Psoas muscle (tissue), 8 donors: ENCODE measurements around the gene TBC1D22A. TPM values are rescaled to one million over a fixed set of nuclear protein-coding genes. Genes with fewer than 3 reads are reported as not detected.

Experiments
- ATAC-seq, 4 donors: fragments of 200-7000 bp; cut with Tn5 transposase; one replicate each; pipeline ENCODE4 v1.9.1; 2020; ENCODE audit warnings: moderate library complexity in 3 of 4, mild to moderate bottlenecking in 2 of 4
- DNase-seq, 2 donors: peaks; one replicate each; pipeline ENCODE4 v3.0.0-alpha.2; 2020
- H3K27ac ChIP-seq: fragments of 200-600 bp; one replicate; pipeline ENCODE4 v1.8.0; 2022
- H3K27me3 ChIP-seq, 3 donors: fragments of 200-600 bp in 1 of 3; one replicate each; pipeline versions ENCODE4 v1.6.1 to v1.8.0; 2013 to 2022; ENCODE audit warnings: low read length in 2 of 3, mild to moderate bottlenecking in 2 of 3, moderate library complexity in 1 of 3; ENCODE audit not compliant: insufficient read depth in 3 of 3
- H3K36me3 ChIP-seq, 2 donors: fragments of 200-600 bp in 1 of 2; one replicate each; pipeline versions ENCODE4 v1.6.1 to v1.8.0; 2013 to 2022; ENCODE audit warnings: low read depth in 1 of 2, mild to moderate bottlenecking in 1 of 2, moderate library complexity in 1 of 2; ENCODE audit not compliant: insufficient read depth in 1 of 2
- H3K4me1 ChIP-seq: fragments of 200-600 bp; one replicate; pipeline ENCODE4 v1.8.0; 2022
- H3K4me3 ChIP-seq: fragments of 200-600 bp; one replicate; pipeline ENCODE4 v1.8.0; 2022; ENCODE audit warnings: mild to moderate bottlenecking
- H3K9me3 ChIP-seq: fragments of 200-600 bp; one replicate; pipeline ENCODE4 v1.8.0; 2022
- WGBS, 3 donors: extraction: QIAGEN DNeasy Blood & Tissue Kit; methylation state at CpG; one replicate each; pipeline versions ENCODE4 v1.1.6 to v1.1.7; 2013; 5-methylcytosine and 5-hydroxymethylcytosine counted together
- intact Hi-C, 2 donors: fragments of 100-400 bp; cut with DNase I; formaldehyde crosslinking; loops; one replicate each; pipeline versions ENCODE4 v1.11.0 to v1.14.2; 2022
- polyA plus RNA-seq, 3 donors: library from polyadenylated mRNA; stranded (reverse); fragments of 200-250 nt; gene quantifications; one replicate each; pipeline ENCODE4 v1.2.3, GENCODE V29; 2013
- total RNA-seq, 4 donors: library from RNA; stranded (reverse); fragmentation: NEBNext Ultra II Directional in 2 of 4; extraction: Animal tissue kit (Norgen Biotek cat#: 25700) in 2 of 4; gene quantifications; one replicate each; pipeline versions ENCODE4 v1.2.1 to v1.2.4, GENCODE V29; 2021 to 2023
- TF ChIP-seq, protein P1 (sequence below): fragments of 200-600 bp; IDR thresholded peaks from one replicate; pipeline ENCODE4 v1.8.0; 2022; ENCODE audit warnings: antibody characterized with exemption
- donor health status: healthy with polysubstance abuse.
- donor health status: DM: no; HTN: no; CAD: no; lungs with moderate emphysema.
- donor health status: Bipolar disorder and iron deficiency.
- donor health status: healthy.
- donor health status: DM: yes; HTN: yes; CAD: no.
- donor health status: DM: no; HTN: no; CAD: no.
- donor health status: DM: no; HTN: no; CAD: no.
- donor health status: DM: yes; HTN: yes; CAD: no.

Gene TBC1D22A
- total and polyA plus RNA-seq, 7 donors, result 11.7 to 25.0 (median 18.9) TPM

- 93 to 95% (median 93%) methylated on average over 11 of the region's 11 CpGs for WGBS, 3 donors
These were observed 115.9 kb downstream of the TBC1D22A start for GRCh38 chr22:46878191-46878948.

DNA sequence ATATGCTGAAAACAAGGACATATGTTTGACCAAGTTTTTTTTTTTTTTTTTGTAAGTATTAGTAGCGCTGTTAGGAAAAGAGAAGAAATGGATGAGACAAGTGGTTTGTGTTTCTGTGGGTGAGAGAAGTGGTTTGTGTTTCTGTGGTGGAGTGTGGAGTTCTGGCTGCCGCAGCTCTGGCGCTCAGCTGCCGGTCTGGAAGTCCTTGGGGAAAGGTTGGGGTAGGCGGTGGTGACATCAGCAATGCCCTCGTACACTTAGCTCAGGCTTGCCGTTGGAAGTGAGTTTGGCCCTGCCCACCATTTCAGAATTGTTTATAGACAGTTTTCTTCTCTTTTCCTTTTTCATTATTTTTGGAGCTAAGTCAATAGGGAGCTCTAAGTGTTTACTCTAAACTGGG, 116.6 kb downstream of the TBC1D22A start:
- no peak overlapping the region for H3K4me3 ChIP-seq
- DNase-seq, result no peak
- intact Hi-C loops, result loop anchor here in 1 of 2 donors (10.0 kb wide), 1 partner anchor 46 kb away; no protein-coding TSS in a partner anchor
- H3K27ac ChIP-seq, result no peak overlapping the region
- no peaks in the 10 kb centered on the region for H3K9me3 ChIP-seq
- H3K4me1 ChIP-seq, result no peaks in the 10 kb centered on the region
- H3K36me3 ChIP-seq, result no peaks in the 10 kb centered on the region
- WGBS, 3 donors, result 70 to 79% (median 73%) methylated on average over 7 of the region's 7 CpGs
- no peaks in the 10 kb centered on the region for H3K27me3 ChIP-seq
- TF ChIP-seq, protein P1, sequence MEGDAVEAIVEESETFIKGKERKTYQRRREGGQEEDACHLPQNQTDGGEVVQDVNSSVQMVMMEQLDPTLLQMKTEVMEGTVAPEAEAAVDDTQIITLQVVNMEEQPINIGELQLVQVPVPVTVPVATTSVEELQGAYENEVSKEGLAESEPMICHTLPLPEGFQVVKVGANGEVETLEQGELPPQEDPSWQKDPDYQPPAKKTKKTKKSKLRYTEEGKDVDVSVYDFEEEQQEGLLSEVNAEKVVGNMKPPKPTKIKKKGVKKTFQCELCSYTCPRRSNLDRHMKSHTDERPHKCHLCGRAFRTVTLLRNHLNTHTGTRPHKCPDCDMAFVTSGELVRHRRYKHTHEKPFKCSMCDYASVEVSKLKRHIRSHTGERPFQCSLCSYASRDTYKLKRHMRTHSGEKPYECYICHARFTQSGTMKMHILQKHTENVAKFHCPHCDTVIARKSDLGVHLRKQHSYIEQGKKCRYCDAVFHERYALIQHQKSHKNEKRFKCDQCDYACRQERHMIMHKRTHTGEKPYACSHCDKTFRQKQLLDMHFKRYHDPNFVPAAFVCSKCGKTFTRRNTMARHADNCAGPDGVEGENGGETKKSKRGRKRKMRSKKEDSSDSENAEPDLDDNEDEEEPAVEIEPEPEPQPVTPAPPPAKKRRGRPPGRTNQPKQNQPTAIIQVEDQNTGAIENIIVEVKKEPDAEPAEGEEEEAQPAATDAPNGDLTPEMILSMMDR, result no peak
- no peak for ATAC-seq

More at GRCh38 chr22:46878191-46878948, 115.9 kb downstream of the TBC1D22A start:
- intact Hi-C loops, result loop anchor here in 1 of 2 donors (10.0 kb wide), 1 partner anchor 46 kb away; no protein-coding TSS in a partner anchor
- ATAC-seq, result no peak
- no peak for DNase-seq
- Histone ChIP-seq H3K27me3 (no peaks in the 10 kb centered on the region), H3K4me1 (no peaks in the 10 kb centered on the region), H3K4me3 (no peak overlapping the region), H3K27ac (no peak overlapping the region), H3K9me3 (no peaks in the 10 kb centered on the region), H3K36me3 (no peaks in the 10 kb centered on the region)
- TF ChIP-seq, protein P1, result no peak

GRCh38 chr22:46881373-46882118, 119.1 kb downstream of the TBC1D22A start:
- H3K4me1 ChIP-seq, result no peaks in the 10 kb centered on the region
- H3K27me3 ChIP-seq, result no peaks in the 10 kb centered on the region
- intact Hi-C loops, result no loop called here
- no peaks in the 10 kb centered on the region for H3K36me3 ChIP-seq
- no peak overlapping the region for H3K4me3 ChIP-seq
- ATAC-seq (peak in 3 of 4 donors; percentile 85 to 91 (median 91)), DNase-seq (no peak)
- WGBS, 3 donors, result 55 to 93% (median 87%) methylated on average over 11 of the region's 11 CpGs
- H3K9me3 ChIP-seq, result no peaks in the 10 kb centered on the region
- no peak overlapping the region for H3K27ac ChIP-seq
- TF ChIP-seq, protein P1, result no peak

GRCh38 chr22:46883092-46883910, 120.9 kb downstream of the TBC1D22A start:
- Histone ChIP-seq H3K4me3 (no peak overlapping the region), H3K27ac (no peak overlapping the region), H3K27me3 (no peaks in the 10 kb centered on the region), H3K36me3 (no peaks in the 10 kb centered on the region), H3K4me1 (no peaks in the 10 kb centered on the region), H3K9me3 (no peaks in the 10 kb centered on the region)
- 73 to 76% (median 76%) methylated on average over 12 of the region's 12 CpGs for WGBS, 3 donors
- TF ChIP-seq, protein P1, result no peak
- no peak for ATAC-seq
- intact Hi-C loops, result no loop called here
- DNase-seq, result no peak
